K562 (cell line): Measurements from ENCODE around the gene CD248. TPM values are rescaled to one million over a fixed set of nuclear protein-coding genes. Genes with fewer than 3 reads are reported as not detected.

Experiments
- ARNT ChIP-seq, 2 experiments: fragments of 450-650 bp; IDR thresholded peaks; 2 replicates each; pipeline ENCODE4 v1.6.1; 2016; ENCODE audit warnings: mild to moderate bottlenecking in 1 of 2
- FOXK2 ChIP-seq, 2 experiments: fragments of 450-650 bp; IDR thresholded peaks in 1 of 2; conservative IDR thresholded peaks in 1 of 2; 2 replicates each; pipeline ENCODE4 v1.6.1; 2016; ENCODE audit warnings: low read depth in 2 of 2, mild to moderate bottlenecking in 1 of 2
- HMG20B ChIP-seq: fragments of 250-450 bp; sonication (Bioruptor Pico); IDR thresholded peaks from 2 replicates; pipeline ENCODE4 v1.5.0; 2021; ENCODE audit warnings: mild to moderate bottlenecking
- MYC ChIP-seq, 2 experiments: fragments of 250-450 bp in 1 of 2; sonication (Bioruptor Pico) in 1 of 2; IDR thresholded peaks; 2 replicates each; pipeline versions ENCODE4 v1.5.1 to v1.6.1; 2012 to 2021; ENCODE audit warnings: low read depth in 2 of 2, borderline replicate concordance in 1 of 2, improper control_type of control experiment in 1 of 2, low read length in 1 of 2, mild to moderate bottlenecking in 1 of 2, moderate library complexity in 1 of 2
- NRF1 ChIP-seq, 2 experiments: fragments of 450-650 bp; IDR thresholded peaks in 1 of 2; conservative IDR thresholded peaks in 1 of 2; 2 replicates each; pipeline ENCODE4 v1.6.1; 2014; ENCODE audit warnings: mild to moderate bottlenecking in 2 of 2
- SETDB1 ChIP-seq: IDR thresholded peaks from one replicate; pipeline ENCODE4 v1.6.1; 2012; ENCODE audit warnings: low read length, control low read depth, inconsistent platforms
- SMAD1 ChIP-seq: fragments of 150-350 bp; IDR thresholded peaks from 2 replicates; pipeline ENCODE4 v1.6.1; 2014; ENCODE audit warnings: low read length, low read depth; ENCODE audit not compliant: partially characterized antibody
- SUPT5H ChIP-seq: fragments of 450-650 bp; IDR thresholded peaks from 2 replicates; pipeline ENCODE4 v1.6.1; 2016
- ZFPM2 ChIP-seq: fragments of 250-450 bp; sonication (Bioruptor Pico); IDR thresholded peaks from 2 replicates; pipeline ENCODE4 v1.5.1; 2022; ENCODE audit warnings: mild to moderate bottlenecking
- ZFX ChIP-seq: sonication (generic); formaldehyde crosslinking; IDR thresholded peaks from 2 replicates; pipeline ENCODE4 v1.8.0; 2022; ENCODE audit warnings: mild to moderate bottlenecking, missing genetic modification reagents, moderate library complexity
- ZNF212 ChIP-seq: fragments of 450-650 bp; formaldehyde crosslinking; IDR thresholded peaks from 2 replicates; pipeline ENCODE4 v1.4.0; 2020; ENCODE audit warnings: mild to moderate bottlenecking
- ZNF75A ChIP-seq: fragments of 450-650 bp; formaldehyde crosslinking; IDR thresholded peaks from 2 replicates; pipeline ENCODE4 v1.4.0; 2020; ENCODE audit warnings: mild to moderate bottlenecking
- ZNF780A ChIP-seq: fragments of 250-450 bp; sonication (Bioruptor Pico); IDR thresholded peaks from 2 replicates; pipeline ENCODE4 v1.5.0; 2021; ENCODE audit warnings: mild to moderate bottlenecking
- polyA plus RNA-seq, 8 experiments: library from polyadenylated mRNA; depleted of rRNA in 4 of 8; stranded (reverse) in 5 of 8; unstranded in 3 of 8; fragments of >200 nt; fragmentation: Nextera tagmentation in 2 of 8; fragmentation: Illumina TruSeq in 1 of 8; extraction: Ambion mirVana in 2 of 8; extraction: Trizol in 1 of 8; gene quantifications; 2 replicates each; pipeline versions ENCODE4 v1.2.1 to v1.2.3, GENCODE V29; 2011 to 2014; ENCODE audit warnings: inconsistent platforms in 1 of 8, missing spikeins in 1 of 8
- total RNA-seq, 7 experiments: library from RNA; depleted of rRNA in 6 of 7; stranded (reverse); fragments of >200 nt in 6 of 7; fragmentation: Illumina TruSeq in 2 of 7; extraction: Trizol in 2 of 7; gene quantifications; 2 replicates each; pipeline versions ENCODE4 v1.2.1 to v1.2.3, GENCODE V29; 2011 to 2021; ENCODE audit warnings: low replicate concordance in 1 of 7
- TF ChIP-seq, protein P1 (sequence below): fragments of 150-350 bp; IDR thresholded peaks from 2 replicates; pipeline ENCODE4 v1.6.1; 2014; ENCODE audit warnings: low read depth, mild to moderate bottlenecking, low read length, borderline replicate concordance
- TF ChIP-seq, protein P2 (sequence below): fragments of 200-800 bp; sonication (Bioruptor generic); IDR thresholded peaks from 2 replicates; pipeline ENCODE4 v1.6.1; 2016; ENCODE audit warnings: missing genetic modification characterization, missing compliant biosample characterization
- TF ChIP-seq, protein P3 (sequence below): sonication (generic); formaldehyde crosslinking; IDR thresholded peaks from 2 replicates; pipeline ENCODE4 v1.8.1; 2023; ENCODE audit warnings: mild to moderate bottlenecking, missing genetic modification reagents

The CD248 gene
- total and polyA plus RNA-seq, 9 of the 15 experiments (the other 6 are each of a cell fraction or from before 2014, with no cell fraction given), result 0.09 TPM; not detected in 8

DNA sequence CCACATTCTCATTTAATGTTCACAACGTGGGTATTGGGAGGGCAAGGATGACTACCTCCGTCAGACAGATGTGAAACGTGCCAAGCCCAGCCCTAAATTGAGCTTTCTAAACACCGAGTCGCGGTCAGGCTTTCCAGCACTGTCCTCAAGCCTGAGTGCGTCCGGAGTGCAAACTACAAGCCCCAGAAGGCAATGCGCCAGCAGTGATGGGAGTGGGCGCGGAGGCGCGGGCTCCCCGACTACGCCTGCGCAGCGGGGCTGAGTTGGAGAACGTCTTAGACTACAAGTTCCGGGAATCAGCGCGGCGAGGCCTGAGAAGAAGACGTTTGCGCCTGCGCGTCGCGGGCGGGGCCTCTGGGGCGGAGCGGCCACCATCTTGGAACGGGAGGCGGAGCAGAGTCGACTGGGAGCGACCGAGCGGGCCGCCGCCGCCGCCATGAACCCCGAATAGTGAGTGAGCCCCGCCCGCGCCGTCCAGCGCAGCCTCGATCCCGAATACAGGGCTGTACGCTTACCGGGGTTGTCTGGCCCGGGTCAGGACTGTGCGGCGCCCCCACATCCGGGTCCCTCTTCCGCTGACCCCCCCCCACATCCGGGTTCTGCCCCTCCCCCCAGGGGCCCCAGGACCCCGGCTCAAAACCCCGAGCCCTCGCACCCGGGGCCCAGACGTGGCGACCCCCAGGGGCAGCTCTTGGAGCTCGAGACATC, 48.4 kb downstream of the CD248 start, which contains the start of gene RAB1B (continued):
- TF ChIP-seq, protein P1, sequence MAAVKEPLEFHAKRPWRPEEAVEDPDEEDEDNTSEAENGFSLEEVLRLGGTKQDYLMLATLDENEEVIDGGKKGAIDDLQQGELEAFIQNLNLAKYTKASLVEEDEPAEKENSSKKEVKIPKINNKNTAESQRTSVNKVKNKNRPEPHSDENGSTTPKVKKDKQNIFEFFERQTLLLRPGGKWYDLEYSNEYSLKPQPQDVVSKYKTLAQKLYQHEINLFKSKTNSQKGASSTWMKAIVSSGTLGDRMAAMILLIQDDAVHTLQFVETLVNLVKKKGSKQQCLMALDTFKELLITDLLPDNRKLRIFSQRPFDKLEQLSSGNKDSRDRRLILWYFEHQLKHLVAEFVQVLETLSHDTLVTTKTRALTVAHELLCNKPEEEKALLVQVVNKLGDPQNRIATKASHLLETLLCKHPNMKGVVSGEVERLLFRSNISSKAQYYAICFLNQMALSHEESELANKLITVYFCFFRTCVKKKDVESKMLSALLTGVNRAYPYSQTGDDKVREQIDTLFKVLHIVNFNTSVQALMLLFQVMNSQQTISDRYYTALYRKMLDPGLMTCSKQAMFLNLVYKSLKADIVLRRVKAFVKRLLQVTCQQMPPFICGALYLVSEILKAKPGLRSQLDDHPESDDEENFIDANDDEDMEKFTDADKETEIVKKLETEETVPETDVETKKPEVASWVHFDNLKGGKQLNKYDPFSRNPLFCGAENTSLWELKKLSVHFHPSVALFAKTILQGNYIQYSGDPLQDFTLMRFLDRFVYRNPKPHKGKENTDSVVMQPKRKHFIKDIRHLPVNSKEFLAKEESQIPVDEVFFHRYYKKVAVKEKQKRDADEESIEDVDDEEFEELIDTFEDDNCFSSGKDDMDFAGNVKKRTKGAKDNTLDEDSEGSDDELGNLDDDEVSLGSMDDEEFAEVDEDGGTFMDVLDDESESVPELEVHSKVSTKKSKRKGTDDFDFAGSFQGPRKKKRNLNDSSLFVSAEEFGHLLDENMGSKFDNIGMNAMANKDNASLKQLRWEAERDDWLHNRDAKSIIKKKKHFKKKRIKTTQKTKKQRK, result no peak
- TF ChIP-seq, protein P2, sequence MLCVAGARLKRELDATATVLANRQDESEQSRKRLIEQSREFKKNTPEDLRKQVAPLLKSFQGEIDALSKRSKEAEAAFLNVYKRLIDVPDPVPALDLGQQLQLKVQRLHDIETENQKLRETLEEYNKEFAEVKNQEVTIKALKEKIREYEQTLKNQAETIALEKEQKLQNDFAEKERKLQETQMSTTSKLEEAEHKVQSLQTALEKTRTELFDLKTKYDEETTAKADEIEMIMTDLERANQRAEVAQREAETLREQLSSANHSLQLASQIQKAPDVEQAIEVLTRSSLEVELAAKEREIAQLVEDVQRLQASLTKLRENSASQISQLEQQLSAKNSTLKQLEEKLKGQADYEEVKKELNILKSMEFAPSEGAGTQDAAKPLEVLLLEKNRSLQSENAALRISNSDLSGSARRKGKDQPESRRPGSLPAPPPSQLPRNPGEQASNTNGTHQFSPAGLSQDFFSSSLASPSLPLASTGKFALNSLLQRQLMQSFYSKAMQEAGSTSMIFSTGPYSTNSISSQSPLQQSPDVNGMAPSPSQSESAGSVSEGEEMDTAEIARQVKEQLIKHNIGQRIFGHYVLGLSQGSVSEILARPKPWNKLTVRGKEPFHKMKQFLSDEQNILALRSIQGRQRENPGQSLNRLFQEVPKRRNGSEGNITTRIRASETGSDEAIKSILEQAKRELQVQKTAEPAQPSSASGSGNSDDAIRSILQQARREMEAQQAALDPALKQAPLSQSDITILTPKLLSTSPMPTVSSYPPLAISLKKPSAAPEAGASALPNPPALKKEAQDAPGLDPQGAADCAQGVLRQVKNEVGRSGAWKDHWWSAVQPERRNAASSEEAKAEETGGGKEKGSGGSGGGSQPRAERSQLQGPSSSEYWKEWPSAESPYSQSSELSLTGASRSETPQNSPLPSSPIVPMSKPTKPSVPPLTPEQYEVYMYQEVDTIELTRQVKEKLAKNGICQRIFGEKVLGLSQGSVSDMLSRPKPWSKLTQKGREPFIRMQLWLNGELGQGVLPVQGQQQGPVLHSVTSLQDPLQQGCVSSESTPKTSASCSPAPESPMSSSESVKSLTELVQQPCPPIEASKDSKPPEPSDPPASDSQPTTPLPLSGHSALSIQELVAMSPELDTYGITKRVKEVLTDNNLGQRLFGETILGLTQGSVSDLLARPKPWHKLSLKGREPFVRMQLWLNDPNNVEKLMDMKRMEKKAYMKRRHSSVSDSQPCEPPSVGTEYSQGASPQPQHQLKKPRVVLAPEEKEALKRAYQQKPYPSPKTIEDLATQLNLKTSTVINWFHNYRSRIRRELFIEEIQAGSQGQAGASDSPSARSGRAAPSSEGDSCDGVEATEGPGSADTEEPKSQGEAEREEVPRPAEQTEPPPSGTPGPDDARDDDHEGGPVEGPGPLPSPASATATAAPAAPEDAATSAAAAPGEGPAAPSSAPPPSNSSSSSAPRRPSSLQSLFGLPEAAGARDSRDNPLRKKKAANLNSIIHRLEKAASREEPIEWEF (CRISPR knock-in tag), result no peak
- TF ChIP-seq SMAD1 (no peak), ZNF212 (no peak), ZFPM2 (CRISPR knock-in tag) (no peak), ARNT (IDR thresholded peaks at IDR 0.05) (no peak), ZNF780A (no peak), HMG20B (no peak), NRF1 (conservative IDR thresholded peaks at IDR 0.05 in 1 of 2, IDR thresholded peaks at IDR 0.05 in 1 of 2) (peak; percentile 99), FOXK2 (conservative IDR thresholded peaks at IDR 0.05 in 1 of 2, IDR thresholded peaks at IDR 0.05 in 1 of 2; ENCODE audit: low read depth in 2 of 2) (no peak), SETDB1 (no peak), MYC (IDR thresholded peaks at IDR 0.05; ENCODE audit: low read depth, low read length) (no peak), MYC (CRISPR knock-in tag; IDR thresholded peaks at IDR 0.05; ENCODE audit: borderline replicate concordance, low read depth) (no peak), ZNF75A (CRISPR knock-in tag) (no peak), ZFX (peak; percentile 37), SUPT5H (peak; percentile 54; the same call in 1 of the 2 replicates)
- TF ChIP-seq, protein P3, sequence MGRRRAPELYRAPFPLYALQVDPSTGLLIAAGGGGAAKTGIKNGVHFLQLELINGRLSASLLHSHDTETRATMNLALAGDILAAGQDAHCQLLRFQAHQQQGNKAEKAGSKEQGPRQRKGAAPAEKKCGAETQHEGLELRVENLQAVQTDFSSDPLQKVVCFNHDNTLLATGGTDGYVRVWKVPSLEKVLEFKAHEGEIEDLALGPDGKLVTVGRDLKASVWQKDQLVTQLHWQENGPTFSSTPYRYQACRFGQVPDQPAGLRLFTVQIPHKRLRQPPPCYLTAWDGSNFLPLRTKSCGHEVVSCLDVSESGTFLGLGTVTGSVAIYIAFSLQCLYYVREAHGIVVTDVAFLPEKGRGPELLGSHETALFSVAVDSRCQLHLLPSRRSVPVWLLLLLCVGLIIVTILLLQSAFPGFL, result no peak
